ENCODE measurements around the gene ROBO1. TPM values are rescaled to one million over a fixed set of nuclear protein-coding genes. Genes with fewer than 3 reads are reported as not detected.

The ROBO1 gene
- total and polyA plus RNA-seq, 2 of the 13 experiments (the other 11 are each of a cell fraction or from before 2014, with no cell fraction given), result 52.2 to 71.0 TPM

DNA sequence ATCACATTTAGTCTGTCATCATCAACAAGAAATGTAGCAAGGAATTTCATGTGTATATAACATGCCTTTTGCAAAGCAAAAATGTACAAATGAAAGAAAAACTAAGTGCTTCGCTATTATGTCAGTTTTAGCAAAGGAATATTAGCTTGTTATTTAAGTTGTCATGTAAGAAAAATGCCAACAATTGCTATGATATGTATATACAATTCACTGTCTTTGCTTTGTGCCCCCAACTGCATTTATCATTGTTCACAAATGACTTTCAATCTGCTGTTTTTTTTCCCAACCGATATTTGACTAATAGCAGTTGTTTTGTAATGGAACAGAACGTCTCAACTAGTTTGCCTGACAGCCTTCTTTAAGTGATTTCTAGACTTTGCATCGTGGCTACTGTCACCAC is 207.1 kb downstream of the ROBO1 start:
- WGBS (ENCODE audit: low lambda C conversion rate), result 4% methylated on average over 4 of the region's 4 CpGs
- Histone ChIP-seq H2AFZ (ENCODE audit: low read length) (no peak overlapping the region), H3K9me3 (ENCODE audit: low read length) (no peaks in the 10 kb centered on the region), H4K20me1 (ENCODE audit: insufficient read depth, low read length) (no peaks in the 10 kb centered on the region), H3K4me1 (ENCODE audit: insufficient read depth, low read length) (no peaks in the 10 kb centered on the region), H3K9ac (ENCODE audit: insufficient read depth, low read depth, low read length) (no peak overlapping the region), H3K79me2 (ENCODE audit: insufficient read depth, low read length) (no peaks in the 10 kb centered on the region), H3K27me3 (ENCODE audit: control insufficient read depth in 1 of 2, insufficient read depth in 2 of 2, low read length in 2 of 2) (no peaks in the 10 kb centered on the region), H3K36me3 (replicated peaks in 1 of 2; ENCODE audit: control insufficient read depth in 1 of 2, insufficient read depth in 2 of 2, low read length in 2 of 2) (no peaks in the 10 kb centered on the region), H3K4me2 (ENCODE audit: low read depth, low read length) (no peak overlapping the region), H3K4me3 (replicated peaks in 1 of 3; ENCODE audit: insufficient read depth in 1 of 3, low read depth in 2 of 3, low read length in 3 of 3) (no peak overlapping the region), H3K27ac (ENCODE audit: extremely low read length, insufficient read depth, low read length) (no peak overlapping the region)
- intact Hi-C loops (cut with micrococcal nuclease; ENCODE audit: unreplicated experiment), result no loop called here
- FAIRE-seq, result no peak
- ChIA-PET POLR2A (no interaction called here), CTCF (ENCODE audit: low intra/inter-chr PET ratio, low total read pairs) (no interaction called here)
- no peak for ATAC-seq
- BruUV-seq (replicated peaks), result no TSS peak
- in situ Hi-C loops (cut with HindIII; ENCODE audit: extremely low pct_ligation_motif_present, low pct_unique_long_range_greater_than_20kb), result no loop called here
- TF ChIP-seq ZNF709 (CRISPR knock-in tag; IDR thresholded peaks at IDR 0.05) (no peak), ZNF496 (CRISPR knock-in tag; IDR thresholded peaks at IDR 0.05; ENCODE audit: insufficient replicate concordance) (no peak), ZNF737 (CRISPR knock-in tag; IDR thresholded peaks at IDR 0.05; ENCODE audit: borderline replicate concordance) (no peak), ZNF629 (CRISPR knock-in tag; conservative IDR thresholded peaks at IDR 0.05) (no peak), ZNF12 (CRISPR knock-in tag; IDR thresholded peaks at IDR 0.05) (no peak), RCOR2 (CRISPR knock-in tag; IDR thresholded peaks at IDR 0.05) (no peak), ZNF607 (CRISPR knock-in tag; IDR thresholded peaks at IDR 0.05; ENCODE audit: borderline replicate concordance) (no peak)
- TF ChIP-seq, protein P1, sequence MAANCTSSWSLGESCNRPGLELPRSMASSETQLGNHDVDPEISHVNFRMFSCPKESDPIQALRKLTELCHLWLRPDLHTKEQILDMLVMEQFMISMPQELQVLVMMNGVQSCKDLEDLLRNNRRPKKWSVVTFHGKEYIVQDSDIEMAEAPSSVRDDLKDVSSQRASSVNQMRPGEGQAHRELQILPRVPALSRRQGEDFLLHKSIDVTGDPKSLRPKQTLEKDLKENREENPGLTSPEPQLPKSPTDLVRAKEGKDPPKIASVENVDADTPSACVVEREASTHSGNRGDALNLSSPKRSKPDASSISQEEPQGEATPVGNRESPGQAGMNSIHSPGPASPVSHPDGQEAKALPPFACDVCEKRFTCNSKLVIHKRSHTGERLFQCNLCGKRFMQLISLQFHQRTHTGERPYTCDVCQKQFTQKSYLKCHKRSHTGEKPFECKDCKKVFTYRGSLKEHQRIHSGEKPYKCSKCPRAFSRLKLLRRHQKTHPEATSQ (CRISPR knock-in tag; IDR thresholded peaks at IDR 0.05; ENCODE audit: borderline replicate concordance), result no peak
- TF ChIP-seq, protein P2, sequence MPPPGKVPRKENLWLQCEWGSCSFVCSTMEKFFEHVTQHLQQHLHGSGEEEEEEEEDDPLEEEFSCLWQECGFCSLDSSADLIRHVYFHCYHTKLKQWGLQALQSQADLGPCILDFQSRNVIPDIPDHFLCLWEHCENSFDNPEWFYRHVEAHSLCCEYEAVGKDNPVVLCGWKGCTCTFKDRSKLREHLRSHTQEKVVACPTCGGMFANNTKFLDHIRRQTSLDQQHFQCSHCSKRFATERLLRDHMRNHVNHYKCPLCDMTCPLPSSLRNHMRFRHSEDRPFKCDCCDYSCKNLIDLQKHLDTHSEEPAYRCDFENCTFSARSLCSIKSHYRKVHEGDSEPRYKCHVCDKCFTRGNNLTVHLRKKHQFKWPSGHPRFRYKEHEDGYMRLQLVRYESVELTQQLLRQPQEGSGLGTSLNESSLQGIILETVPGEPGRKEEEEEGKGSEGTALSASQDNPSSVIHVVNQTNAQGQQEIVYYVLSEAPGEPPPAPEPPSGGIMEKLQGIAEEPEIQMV (CRISPR knock-in tag; IDR thresholded peaks at IDR 0.05; ENCODE audit: low read depth), result no peak
- TF ChIP-seq, protein P3, sequence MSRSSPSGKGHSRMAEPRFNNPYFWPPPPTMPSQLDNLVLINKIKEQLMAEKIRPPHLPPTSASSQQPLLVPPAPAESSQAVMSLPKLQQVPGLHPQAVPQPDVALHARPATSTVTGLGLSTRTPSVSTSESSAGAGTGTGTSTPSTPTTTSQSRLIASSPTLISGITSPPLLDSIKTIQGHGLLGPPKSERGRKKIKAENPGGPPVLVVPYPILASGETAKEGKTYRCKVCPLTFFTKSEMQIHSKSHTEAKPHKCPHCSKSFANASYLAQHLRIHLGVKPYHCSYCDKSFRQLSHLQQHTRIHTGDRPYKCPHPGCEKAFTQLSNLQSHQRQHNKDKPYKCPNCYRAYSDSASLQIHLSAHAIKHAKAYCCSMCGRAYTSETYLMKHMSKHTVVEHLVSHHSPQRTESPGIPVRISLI (CRISPR knock-in tag; IDR thresholded peaks at IDR 0.05; ENCODE audit: borderline replicate concordance), result no peak
- no peak for DNase-seq (ENCODE audit: low spot score)
